T-cell (primary cell): ENCODE measurements around the gene C10orf120. TPM values are rescaled to one million over a fixed set of nuclear protein-coding genes. Genes with fewer than 3 reads are reported as not detected.

Experiments used
- ATAC-seq, 4 experiments: fragments of 200-7000 bp in 3 of 4; fragments of 150-1000 bp in 1 of 4; cut with Tn5 transposase; replicated peaks in 1 of 4; 1 replicate in 3 of 4; 2 replicates in 1 of 4; pipeline ENCODE4 v1.10.0; 2021; ENCODE audit warnings: moderate library complexity in 3 of 4, mild to moderate bottlenecking in 2 of 4, moderate number of reproducible peaks in 1 of 4
- CTCF ChIA-PET, 2 donors: fragments of 300-600 bp; sonication (Branson Sonifier 250); formaldehyde crosslinking; loops; one replicate each; lab custom pipeline; 2022; ENCODE audit warnings: antibody characterized with exemption in 2 of 2; lab: Charles Lee
- POLR2A ChIA-PET, 2 donors: fragments of 300-600 bp; sonication (Branson Sonifier 250); formaldehyde crosslinking; loops; one replicate each; lab custom pipeline; 2022; ENCODE audit warnings: antibody characterized with exemption in 2 of 2; lab: Charles Lee
- DNase-seq, 35 experiments: peaks; one replicate each; pipeline versions ENCODE4 v3.0.0 to v3.0.0-alpha.2; 2013 to 2023
- H3K27ac ChIP-seq: one replicate; pipeline ENCODE4 v1.5.1; 2013; ENCODE audit warnings: low read length
- H3K27me3 ChIP-seq, 2 experiments: replicated peaks in 1 of 2; 1 replicate in 1 of 2; 2 replicates in 1 of 2; pipeline versions ENCODE4 v1.6.1 to v1.7.0; 2013; ENCODE audit warnings: low read length in 1 of 2, mixed read lengths in 1 of 2; ENCODE audit not compliant: control insufficient read depth in 2 of 2, insufficient read depth in 2 of 2; ENCODE audit errors: extremely low read depth in 1 of 2
- H3K36me3 ChIP-seq, 2 donors: 1 replicate in 1 of 2; 2 replicates in 1 of 2; pipeline versions ENCODE4 v1.6.1 to v1.7.0; 2013; ENCODE audit warnings: low read length in 1 of 2; ENCODE audit not compliant: control insufficient read depth in 2 of 2, insufficient read depth in 1 of 2; ENCODE audit errors: extremely low read depth in 1 of 2
- H3K4me1 ChIP-seq, 2 experiments: 1 replicate in 1 of 2; 2 replicates in 1 of 2; pipeline versions ENCODE4 v1.6.1 to v1.7.0; 2013; ENCODE audit warnings: low read length in 2 of 2, mixed read lengths in 1 of 2; ENCODE audit not compliant: insufficient read depth in 2 of 2, control insufficient read depth in 1 of 2; ENCODE audit errors: extremely low read depth in 1 of 2
- H3K4me3 ChIP-seq, 2 donors: 1 replicate in 1 of 2; 2 replicates in 1 of 2; pipeline versions ENCODE4 v1.5.1 to v1.7.0; 2013; ENCODE audit warnings: mild to moderate bottlenecking in 2 of 2, low read length in 1 of 2, moderate library complexity in 1 of 2; ENCODE audit not compliant: control insufficient read depth in 1 of 2; ENCODE audit errors: extremely low read depth in 1 of 2
- H3K9me3 ChIP-seq: 2 replicates; pipeline ENCODE4 v1.7.0; 2013
- H3K27ac Mint-ChIP-seq, 2 donors: one replicate each; pipeline ENCODE4 v1.8.0; 2020 to 2021; ENCODE audit warnings: mild to moderate bottlenecking in 2 of 2, mixed read lengths in 2 of 2
- H3K27me3 Mint-ChIP-seq, 2 donors: one replicate each; pipeline ENCODE4 v1.8.0; 2021 to 2022; ENCODE audit warnings: mixed read lengths in 2 of 2
- H3K36me3 Mint-ChIP-seq: one replicate; pipeline ENCODE4 v1.8.0; 2021; ENCODE audit warnings: mixed read lengths
- H3K4me1 Mint-ChIP-seq, 3 donors: one replicate each; pipeline ENCODE4 v1.8.0; 2020 to 2022; ENCODE audit warnings: mixed read lengths in 3 of 3, mild to moderate bottlenecking in 1 of 3
- H3K4me3 Mint-ChIP-seq, 3 donors: one replicate each; pipeline ENCODE4 v1.8.0; 2020 to 2022; ENCODE audit warnings: mild to moderate bottlenecking in 3 of 3, mixed read lengths in 3 of 3, moderate library complexity in 3 of 3
- H3K9me3 Mint-ChIP-seq, 3 donors: one replicate each; pipeline ENCODE4 v1.8.0; 2020 to 2022; ENCODE audit warnings: mixed read lengths in 3 of 3
- WGBS: methylation state at CpG from one replicate; pipeline ENCODE4 v1.1.5; 2013; ENCODE audit warnings: missing lambda C conversion rate; ENCODE audit not compliant: insufficient coverage; 5-methylcytosine and 5-hydroxymethylcytosine counted together
- total RNA-seq, 35 experiments: library from RNA in 6 of 35; stranded (reverse) in 6 of 35; fragments of 120-200 nt in 1 of 35; gene quantifications; one replicate each; pipeline versions ENCODE4 v1.2.1 to v1.2.4 and lab custom pipeline; 2013 to 2026

C10orf120 gene
- total RNA-seq, 5 donors from 2014 or later (not counting 1 experiment from before 2014, with no cell fraction given) = not detected

DNA sequence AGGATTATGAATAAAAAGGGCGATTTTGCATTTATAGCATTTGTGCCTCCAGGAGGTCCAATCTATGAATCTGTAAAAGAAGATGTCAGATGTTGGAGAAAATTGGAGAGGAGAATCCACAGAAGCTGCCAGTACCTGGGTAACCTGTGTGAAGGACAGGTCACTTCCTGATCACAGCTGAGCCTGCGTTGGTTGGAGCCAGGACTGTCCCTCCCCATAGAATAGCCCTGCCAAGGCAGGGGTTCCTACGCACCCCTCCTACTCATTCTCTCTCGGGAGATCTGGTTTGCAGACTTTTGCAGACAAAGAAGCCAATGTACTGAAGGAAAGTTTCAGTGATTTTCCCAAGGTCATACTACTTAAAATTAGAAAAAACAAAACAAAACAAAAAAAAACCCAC is 10.3 kb upstream of the C10orf120 start:
- POLR2A ChIA-PET = no interaction called here
- Mint-ChIP-seq H3K27me3 (peaks cover 11 to 15% of the 10 kb centered on the region in 2 donors), H3K36me3 (no peaks in the 10 kb centered on the region)

DNA sequence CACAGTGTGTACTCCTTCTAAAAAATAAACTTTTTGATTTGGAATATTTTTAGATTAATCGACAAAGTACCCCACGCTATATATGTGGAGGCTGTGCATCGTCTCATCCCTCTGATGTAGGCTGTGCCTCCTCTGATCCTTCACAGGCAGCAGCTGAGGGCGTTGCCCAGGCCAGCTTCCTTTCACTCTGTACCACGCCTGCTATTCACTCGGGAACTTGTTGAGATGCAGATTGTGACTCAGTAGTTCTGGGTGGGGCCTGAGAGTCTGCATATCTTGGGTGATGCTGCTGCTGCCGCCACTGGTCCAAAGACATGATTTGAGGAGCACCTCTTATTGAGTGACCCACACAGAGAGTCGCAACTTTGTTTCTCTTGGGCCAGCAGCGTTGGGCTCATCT is 7.9 kb upstream of the C10orf120 start:
- Histone ChIP-seq H3K27ac (no peak overlapping the region), H3K4me1 (peaks cover 0 to 4% of the 10 kb centered on the region in 2 experiments), H3K36me3 (no peaks in the 10 kb centered on the region), H3K27me3 (peaks cover 0 to 5% of the 10 kb centered on the region in 2 experiments), H3K4me3 (no peak overlapping the region), H3K9me3 (no peaks in the 10 kb centered on the region)
- 79% methylated on average over 5 of the region's 9 CpGs for WGBS
- Mint-ChIP-seq H3K4me3 (no peak overlapping the region), H3K4me1 (peaks cover 0 to 8% (median 8%) of the 10 kb centered on the region in 3 donors), H3K9me3 (no peaks in the 10 kb centered on the region), H3K27me3 (peaks cover 11 to 12% of the 10 kb centered on the region in 2 donors), H3K27ac (no peak overlapping the region), H3K36me3 (no peaks in the 10 kb centered on the region)
- ChIA-PET POLR2A (no interaction called here), CTCF (no interaction called here)
- no peak for ATAC-seq
- no peak for DNase-seq

More for the DNA sequence above, 10.3 kb upstream of the C10orf120 start:
- no peaks in the 10 kb centered on the region for H3K27me3 ChIP-seq
- H3K4me3 ChIP-seq = no peak overlapping the region
- Mint-ChIP-seq H3K4me1 (peaks cover 0 to 8% (median 8%) of the 10 kb centered on the region in 3 donors), H3K27ac (no peak overlapping the region), H3K4me3 (no peak overlapping the region), H3K9me3 (no peaks in the 10 kb centered on the region)
- H3K27ac ChIP-seq = no peak overlapping the region
- CTCF ChIA-PET = no interaction called here
- H3K4me1 ChIP-seq = peaks cover 0 to 4% of the 10 kb centered on the region in 2 experiments
- no CpG with 5 or more reads among the region's 4 CpGs for WGBS
- no peaks in the 10 kb centered on the region for H3K9me3 ChIP-seq
- ATAC-seq (no peak), DNase-seq (no peak)
- no peaks in the 10 kb centered on the region for H3K36me3 ChIP-seq

DNA sequence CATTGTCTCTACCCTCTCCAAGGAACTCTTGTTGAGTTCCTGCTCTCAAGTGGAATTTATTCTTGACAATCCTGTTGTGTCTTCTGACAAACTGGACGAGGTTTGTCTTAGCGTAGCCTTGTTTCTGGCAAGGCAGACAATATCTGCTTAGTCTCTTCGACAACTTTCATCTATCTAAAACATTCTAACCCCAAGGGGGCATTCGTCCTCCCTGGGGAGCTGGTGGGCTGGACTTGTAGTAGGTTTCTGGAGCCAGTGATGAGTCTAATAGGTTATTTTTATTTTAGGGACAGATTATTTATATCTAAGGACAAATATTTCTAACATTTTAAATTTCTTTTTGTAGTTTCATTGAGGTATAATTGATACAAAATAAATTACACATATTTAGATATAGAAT is 7.3 kb upstream of the C10orf120 start:
- no peaks in the 10 kb centered on the region for H3K36me3 ChIP-seq
- ChIA-PET POLR2A (no interaction called here), CTCF (no interaction called here)
- Mint-ChIP-seq H3K27ac (no peak overlapping the region), H3K27me3 (peaks cover 11 to 12% of the 10 kb centered on the region in 2 donors), H3K9me3 (no peaks in the 10 kb centered on the region), H3K4me3 (no peak overlapping the region), H3K36me3 (no peaks in the 10 kb centered on the region), H3K4me1 (peaks cover 0 to 8% (median 8%) of the 10 kb centered on the region in 3 donors)
- no peak overlapping the region for H3K4me3 ChIP-seq
- ATAC-seq (no peak), DNase-seq (no peak)
- no peak overlapping the region for H3K27ac ChIP-seq
- no peaks in the 10 kb centered on the region for H3K9me3 ChIP-seq
- H3K4me1 ChIP-seq = peaks cover 0 to 4% of the 10 kb centered on the region in 2 experiments
- H3K27me3 ChIP-seq = peaks cover 0 to 5% of the 10 kb centered on the region in 2 experiments
- WGBS = no CpG with 5 or more reads among the region's 4 CpGs

DNA sequence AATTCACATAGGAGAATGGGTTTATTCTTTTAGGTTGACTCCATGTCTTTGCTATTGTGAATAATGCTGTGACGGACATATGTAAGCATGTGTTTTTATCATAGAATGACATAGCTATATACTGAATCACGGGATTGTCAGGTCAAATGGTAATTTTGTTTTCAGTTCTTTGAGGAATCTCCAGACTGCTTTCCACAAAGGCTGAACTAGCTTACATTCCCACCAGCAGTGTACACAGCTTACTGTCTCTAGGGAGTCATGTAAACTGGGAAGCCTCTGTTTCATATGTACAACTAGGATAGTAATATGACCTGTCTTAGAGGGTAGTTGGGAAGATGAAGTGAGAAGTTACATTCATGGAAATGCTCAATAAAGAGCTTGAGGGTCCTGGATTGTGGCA is 6.8 kb upstream of the C10orf120 start:
- no peaks in the 10 kb centered on the region for H3K36me3 ChIP-seq
- ChIA-PET POLR2A (no interaction called here), CTCF (no interaction called here)
- H3K27me3 ChIP-seq = peaks cover 0 to 5% of the 10 kb centered on the region in 2 experiments
- no peaks in the 10 kb centered on the region for H3K36me3 Mint-ChIP-seq
- peaks cover 0 to 4% of the 10 kb centered on the region in 2 experiments for H3K4me1 ChIP-seq
- no peak overlapping the region for H3K4me3 ChIP-seq
- no peak for ATAC-seq
- no peak overlapping the region for H3K27ac ChIP-seq
- H3K27ac Mint-ChIP-seq = no peak overlapping the region
- peaks cover 0 to 8% (median 8%) of the 10 kb centered on the region in 3 donors for H3K4me1 Mint-ChIP-seq
- no peaks in the 10 kb centered on the region for H3K9me3 ChIP-seq
- no peak overlapping the region for H3K4me3 Mint-ChIP-seq
- no peak for DNase-seq
- no peaks in the 10 kb centered on the region for H3K9me3 Mint-ChIP-seq
- WGBS = no CpG with 5 or more reads among the region's 2 CpGs
- H3K27me3 Mint-ChIP-seq = peaks cover 11 to 12% of the 10 kb centered on the region in 2 donors

DNA sequence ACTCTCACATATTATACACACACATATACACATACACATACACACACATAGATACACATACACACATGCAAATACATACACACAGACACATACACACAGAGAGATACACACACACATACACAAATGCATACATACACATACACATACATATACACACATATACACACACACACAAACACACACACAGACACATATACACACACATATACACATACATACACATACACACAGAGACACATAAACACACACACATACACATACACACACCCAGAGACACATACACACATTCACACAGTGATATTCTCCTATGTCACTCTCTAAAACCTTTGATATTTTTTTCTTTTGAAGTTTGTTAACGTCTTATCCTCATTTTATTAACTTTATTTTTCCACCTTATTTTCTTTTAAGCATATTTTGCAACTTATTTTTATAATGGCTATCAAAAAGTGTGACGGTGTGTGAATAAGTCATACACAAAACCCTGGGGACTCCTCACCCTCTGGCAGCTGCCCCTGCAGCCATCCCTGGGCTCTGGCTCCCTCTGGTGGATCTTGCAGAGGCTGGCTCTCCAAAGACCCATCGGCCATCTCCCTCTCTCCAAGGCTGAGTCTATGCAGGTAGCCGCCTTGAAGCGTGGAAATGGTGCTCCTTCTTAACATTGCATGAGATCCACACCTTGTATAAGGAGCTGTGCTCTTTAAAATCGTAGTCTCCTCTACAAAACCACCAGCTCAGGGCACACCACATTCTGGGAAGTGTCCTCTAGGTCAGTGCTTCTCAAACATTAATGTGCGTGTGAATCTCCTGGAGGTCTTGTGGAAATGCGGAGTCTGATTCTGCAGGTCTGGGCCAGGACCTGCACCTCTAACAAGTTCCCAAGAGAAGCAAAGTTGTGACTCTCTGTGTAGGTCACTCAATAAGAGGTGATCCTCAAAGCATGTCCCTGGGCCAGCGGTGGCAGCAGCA is 4.1 kb upstream of the C10orf120 start:
- 96% methylated on average over 3 of the region's 9 CpGs for WGBS
- Histone ChIP-seq H3K36me3 (no peaks in the 10 kb centered on the region), H3K4me3 (no peak overlapping the region), H3K9me3 (no peaks in the 10 kb centered on the region), H3K27ac (no peak overlapping the region), H3K27me3 (peaks cover 0 to 5% of the 10 kb centered on the region in 2 experiments), H3K4me1 (peaks cover 0 to 4% of the 10 kb centered on the region in 2 experiments)
- H3K9me3 Mint-ChIP-seq = no peaks in the 10 kb centered on the region
- ChIA-PET CTCF (interaction anchor here in 1 of 2 donors (0.6 kb wide), 1 partner anchor 405 kb away, joined by 3 read pairs; no protein-coding TSS in a partner anchor), POLR2A (no interaction called here)
- H3K27me3 Mint-ChIP-seq = peaks cover 0 to 5% of the 10 kb centered on the region in 2 donors
- DNase-seq = peak in 32 of 35 experiments; percentile 2 to 61 (median 30)
- H3K4me3 Mint-ChIP-seq = no peak overlapping the region
- H3K36me3 Mint-ChIP-seq = no peaks in the 10 kb centered on the region
- peaks cover 0 to 8% (median 8%) of the 10 kb centered on the region in 3 donors for H3K4me1 Mint-ChIP-seq
- peak in 3 of 4 experiments; percentile 46 to 66 (median 61) for ATAC-seq
- no peak overlapping the region for H3K27ac Mint-ChIP-seq

DNA sequence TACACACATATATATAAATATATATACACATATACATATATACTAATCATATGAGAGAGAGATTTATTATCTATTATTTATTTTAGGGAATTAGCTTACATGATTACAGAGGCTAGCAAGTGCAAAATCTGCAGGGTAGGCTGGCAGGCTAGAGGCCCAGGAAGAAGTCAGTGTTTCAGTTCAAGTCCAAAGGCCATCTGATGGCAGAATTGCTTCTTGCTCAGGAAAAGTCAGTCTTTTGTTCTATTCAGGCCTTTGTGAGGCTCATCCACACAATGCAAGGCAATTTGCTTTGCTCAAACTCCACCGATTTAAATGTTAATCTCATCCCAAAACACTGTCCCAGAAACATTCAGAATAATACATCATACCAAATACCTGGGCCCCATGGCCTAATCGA is 2.6 kb upstream of the C10orf120 start:
- no peak overlapping the region for H3K27ac Mint-ChIP-seq

More for the DNA sequence above, 2.6 kb upstream of the C10orf120 start:
- ChIA-PET CTCF (no interaction called here), POLR2A (no interaction called here)
- H3K4me1 Mint-ChIP-seq = no peaks in the 10 kb centered on the region
- no peak overlapping the region for H3K27ac ChIP-seq
- H3K4me3 ChIP-seq = no peak overlapping the region
- H3K9me3 ChIP-seq = no peaks in the 10 kb centered on the region
- WGBS = no CpG with 5 or more reads among the region's 2 CpGs
- DNase-seq (no peak), ATAC-seq (no peak)
- peaks cover 0 to 5% of the 10 kb centered on the region in 2 experiments for H3K27me3 ChIP-seq
- H3K36me3 ChIP-seq = no peaks in the 10 kb centered on the region
- no peaks in the 10 kb centered on the region for H3K9me3 Mint-ChIP-seq
- H3K36me3 Mint-ChIP-seq = no peaks in the 10 kb centered on the region
- H3K27me3 Mint-ChIP-seq = peaks cover 0 to 5% of the 10 kb centered on the region in 2 donors
- no peak overlapping the region for H3K4me3 Mint-ChIP-seq
- no peaks in the 10 kb centered on the region for H3K4me1 ChIP-seq
